H1 (cell line): ENCODE results near the gene PPP2R2B. TPM values are rescaled to one million over a fixed set of nuclear protein-coding genes. Genes with fewer than 3 reads are reported as not detected.

Experiments used
- CTCF ChIA-PET: fragments of 300-600 bp; sonication (Branson Sonifier 250); formaldehyde crosslinking; loops from one replicate; lab custom pipeline; 2021; ENCODE audit not compliant: partially characterized antibody; lab: Charles Lee
- POLR2A ChIA-PET: fragments of 300-600 bp; sonication (Branson Sonifier 250); formaldehyde crosslinking; loops from one replicate; lab custom pipeline; 2021; ENCODE audit warnings: inconsistent platforms; ENCODE audit not compliant: partially characterized antibody; lab: Charles Lee
- DNase-seq, 2 experiments: peaks; one replicate each; pipeline versions ENCODE4 v3.0.0 to v3.0.0-alpha.2; 2010 to 2022; ENCODE audit warnings: low spot score in 2 of 2, low read depth in 1 of 2, mixed read lengths in 1 of 2
- FAIRE-seq: peaks from 2 replicates; lab custom pipeline; 2011; peaks lifted over from hg19 to GRCh38; lab: Jason Lieb, UNC
- H2AFZ ChIP-seq: 2 replicates; pipeline ENCODE4 v1.8.1; 2012; ENCODE audit warnings: low read length, inconsistent platforms
- H2AK5ac ChIP-seq: 2 replicates; pipeline ENCODE4 v1.6.1; 2013; ENCODE audit warnings: low read depth, low read length
- H2BK120ac ChIP-seq: replicated peaks from 2 replicates; pipeline ENCODE3; 2013; ENCODE audit warnings: low read depth, low read length, inconsistent platforms
- H2BK12ac ChIP-seq: 2 replicates; pipeline ENCODE4 v1.6.1; 2013; ENCODE audit warnings: low read depth, low read length
- H2BK15ac ChIP-seq: 2 replicates; pipeline ENCODE4 v1.6.1; 2013; ENCODE audit warnings: low read length
- H2BK20ac ChIP-seq: 2 replicates; pipeline ENCODE4 v1.6.1; 2013; ENCODE audit warnings: low read length
- H2BK5ac ChIP-seq: 2 replicates; pipeline ENCODE4 v1.6.1; 2013; ENCODE audit warnings: low read depth, low read length
- H3K14ac ChIP-seq: 2 replicates; pipeline ENCODE4 v1.6.1; 2013; ENCODE audit warnings: inconsistent platforms; ENCODE audit not compliant: insufficient read length
- H3K18ac ChIP-seq: 2 replicates; pipeline ENCODE4 v1.6.1; 2013; ENCODE audit warnings: low read length; ENCODE audit errors: extremely low read depth
- H3K23ac ChIP-seq: 2 replicates; pipeline ENCODE4 v1.6.1; 2013; ENCODE audit warnings: inconsistent platforms; ENCODE audit not compliant: insufficient read length
- H3K23me2 ChIP-seq: 2 replicates; pipeline ENCODE4 v1.6.1; 2013; ENCODE audit warnings: low read depth, low read length
- H3K27ac ChIP-seq: 2 replicates; pipeline ENCODE4 v1.6.1; 2011; ENCODE audit warnings: low read depth, low read length, inconsistent platforms
- H3K27me3 ChIP-seq, 4 experiments: replicated peaks in 1 of 4; 1 replicate in 1 of 4; 2 replicates in 3 of 4; pipeline versions ENCODE4 v1.6.1 to v1.8.1; 2011 to 2013; ENCODE audit warnings: low read length in 3 of 4, mild to moderate bottlenecking in 3 of 4, inconsistent platforms in 2 of 4, mixed read lengths in 2 of 4, moderate library complexity in 1 of 4; ENCODE audit not compliant: control insufficient read depth in 3 of 4, insufficient read depth in 3 of 4; ENCODE audit errors: extremely low read depth in 1 of 4
- H3K36me3 ChIP-seq, 4 experiments: 2 replicates each; pipeline versions ENCODE4 v1.6.1 to v1.8.1; 2011 to 2013; ENCODE audit warnings: mild to moderate bottlenecking in 4 of 4, low read length in 3 of 4, moderate library complexity in 2 of 4, control low read depth in 1 of 4, inconsistent platforms in 1 of 4; ENCODE audit not compliant: insufficient read depth in 4 of 4, control insufficient read depth in 2 of 4
- H3K4ac ChIP-seq: replicated peaks from 2 replicates; pipeline ENCODE3; 2013; ENCODE audit warnings: low read length, low read depth, mixed read lengths, inconsistent platforms; ENCODE audit not compliant: insufficient read length
- H3K4me1 ChIP-seq, 4 experiments: replicated peaks in 1 of 4; 1 replicate in 1 of 4; 2 replicates in 3 of 4; pipeline versions ENCODE4 v1.6.1 to v1.8.1; 2011 to 2013; ENCODE audit warnings: low read length in 3 of 4, inconsistent platforms in 2 of 4, mixed read lengths in 1 of 4; ENCODE audit not compliant: insufficient read depth in 4 of 4, control insufficient read depth in 3 of 4
- H3K4me2 ChIP-seq, 2 experiments: 2 replicates each; pipeline versions ENCODE4 v1.6.1 to v1.8.1; 2011 to 2013; ENCODE audit warnings: low read depth in 2 of 2, low read length in 2 of 2, control low read depth in 1 of 2, inconsistent platforms in 1 of 2, mild to moderate bottlenecking in 1 of 2; ENCODE audit not compliant: insufficient read depth in 1 of 2
- H3K4me3 ChIP-seq, 4 experiments: fragments of 200-600, 300-600 bp in 1 of 4; sonication (generic), shearing (Covaris generic), sonication (Bioruptor Twin) in 1 of 4; 2 replicates each; pipeline versions ENCODE4 v1.5.1 to v1.8.1; 2011 to 2016; ENCODE audit warnings: low read length in 4 of 4, low read depth in 3 of 4, control low read depth in 2 of 4, inconsistent platforms in 2 of 4, mild to moderate bottlenecking in 2 of 4, mixed read lengths in 1 of 4, moderate library complexity in 1 of 4; ENCODE audit not compliant: insufficient read depth in 2 of 4; ENCODE audit errors: extremely low read depth in 1 of 4
- H3K56ac ChIP-seq: replicated peaks from 2 replicates; pipeline ENCODE3; 2013; ENCODE audit warnings: low read depth, mild to moderate bottlenecking, mixed read lengths, low read length, inconsistent platforms; ENCODE audit not compliant: insufficient read length
- H3K79me1 ChIP-seq: 2 replicates; pipeline ENCODE4 v1.6.1; 2013; ENCODE audit warnings: low read depth, low read length, control low read depth
- H3K79me2 ChIP-seq, 2 experiments: 2 replicates each; pipeline versions ENCODE4 v1.6.1 to v1.8.1; 2012 to 2013; ENCODE audit warnings: low read length in 2 of 2, mild to moderate bottlenecking in 2 of 2, inconsistent platforms in 1 of 2; ENCODE audit not compliant: insufficient read depth in 2 of 2, control insufficient read depth in 1 of 2
- H3K9ac ChIP-seq, 4 experiments: replicated peaks in 1 of 4; 1 replicate in 1 of 4; 2 replicates in 3 of 4; pipeline versions ENCODE4 v1.6.1 to v1.8.1; 2011 to 2013; ENCODE audit warnings: low read depth in 3 of 4, low read length in 3 of 4, control low read depth in 2 of 4, mild to moderate bottlenecking in 2 of 4, moderate library complexity in 2 of 4, inconsistent platforms in 1 of 4; ENCODE audit errors: extremely low read depth in 1 of 4
- H3K9me3 ChIP-seq, 2 experiments: 2 replicates each; pipeline versions ENCODE4 v1.6.1 to v1.8.1; 2012 to 2013; ENCODE audit warnings: mild to moderate bottlenecking in 2 of 2, moderate library complexity in 2 of 2, control low read depth in 1 of 2, inconsistent platforms in 1 of 2, low read depth in 1 of 2, low read length in 1 of 2, mixed read lengths in 1 of 2; ENCODE audit not compliant: insufficient read depth in 2 of 2
- H4K20me1 ChIP-seq, 2 experiments: replicated peaks in 1 of 2; 2 replicates each; pipeline versions ENCODE3 to v1.8.1; 2011 to 2013; ENCODE audit warnings: inconsistent platforms in 2 of 2, low read length in 2 of 2, mild to moderate bottlenecking in 1 of 2; ENCODE audit not compliant: insufficient read depth in 2 of 2, control insufficient read depth in 1 of 2
- H4K5ac ChIP-seq: 2 replicates; pipeline ENCODE4 v1.6.1; 2013; ENCODE audit warnings: low read length, low read depth, mixed read lengths, inconsistent platforms; ENCODE audit not compliant: insufficient read length
- H4K8ac ChIP-seq: 2 replicates; pipeline ENCODE4 v1.8.0; 2013; ENCODE audit warnings: mild to moderate bottlenecking, moderate library complexity, low read length, inconsistent platforms; ENCODE audit not compliant: insufficient read depth; ENCODE audit errors: extremely low read depth
- H4K91ac ChIP-seq: replicated peaks from 2 replicates; pipeline ENCODE3; 2013; ENCODE audit warnings: low read length, mixed read lengths, inconsistent platforms; ENCODE audit not compliant: insufficient read length
- CHD1 ChIP-seq: IDR thresholded peaks from 2 replicates; pipeline ENCODE4 v1.6.1; 2012; ENCODE audit warnings: low read depth, low read length, improper control_type of control experiment
- EGR1 ChIP-seq: IDR thresholded peaks from 2 replicates; pipeline ENCODE4 v1.6.1; 2011; ENCODE audit warnings: low read depth, low read length, borderline replicate concordance
- EZH2 ChIP-seq: fragments of 200-600 bp; sonication (generic); IDR thresholded peaks from 2 replicates; pipeline ENCODE4 v1.7.1; 2012; ENCODE audit warnings: low read depth, mild to moderate bottlenecking, moderate library complexity, low read length, inconsistent platforms; ENCODE audit not compliant: severe bottlenecking
- GABPA ChIP-seq: IDR thresholded peaks from 2 replicates; pipeline ENCODE4 v1.6.1; 2011; ENCODE audit warnings: mild to moderate bottlenecking, low read length, moderate library complexity, borderline replicate concordance; ENCODE audit not compliant: insufficient read depth
- HDAC2 ChIP-seq, 2 experiments: fragments of 300-600 bp in 1 of 2; sonication (generic) in 1 of 2; IDR thresholded peaks; 2 replicates each; pipeline ENCODE4 v1.6.1; 2011 to 2012; ENCODE audit warnings: low read depth in 2 of 2, low read length in 2 of 2, mild to moderate bottlenecking in 2 of 2, moderate library complexity in 2 of 2, borderline replicate concordance in 1 of 2, inconsistent platforms in 1 of 2
- NANOG ChIP-seq: IDR thresholded peaks from 2 replicates; pipeline ENCODE4 v1.6.1; 2011; ENCODE audit warnings: low read length, low read depth, mild to moderate bottlenecking, inconsistent platforms; ENCODE audit not compliant: insufficient read depth, poor library complexity, severe bottlenecking
- RAD21 ChIP-seq, 2 experiments: IDR thresholded peaks in 1 of 2; conservative IDR thresholded peaks in 1 of 2; 2 replicates each; pipeline ENCODE4 v1.6.1; 2011; ENCODE audit warnings: low read depth in 2 of 2, low read length in 2 of 2, improper control_type of control experiment in 1 of 2, inconsistent platforms in 1 of 2, mild to moderate bottlenecking in 1 of 2, moderate library complexity in 1 of 2
- RNF2 ChIP-seq: fragments of 200-900, 300-1000 bp; sonication (generic); IDR thresholded peaks from 2 replicates; pipeline ENCODE4 v1.7.1; 2016; ENCODE audit warnings: borderline replicate concordance, low read depth, mild to moderate bottlenecking, antibody characterized with exemption, low read length; ENCODE audit not compliant: poor library complexity, severe bottlenecking; ENCODE audit errors: missing control alignments
- SIN3A ChIP-seq, 2 experiments: IDR thresholded peaks in 1 of 2; conservative IDR thresholded peaks in 1 of 2; 2 replicates each; pipeline ENCODE4 v1.6.1; 2011 to 2012; ENCODE audit warnings: low read length in 2 of 2, improper control_type of control experiment in 1 of 2, low read depth in 1 of 2, mild to moderate bottlenecking in 1 of 2
- SRF ChIP-seq: IDR thresholded peaks from 2 replicates; pipeline ENCODE4 v1.6.1; 2011; ENCODE audit warnings: mild to moderate bottlenecking, low read depth, low read length, moderate library complexity
- TCF12 ChIP-seq: IDR thresholded peaks from 2 replicates; pipeline ENCODE4 v1.6.1; 2011; ENCODE audit warnings: low read depth, mild to moderate bottlenecking, low read length
- WGBS, 2 experiments: shearing (Covaris generic) in 1 of 2; methylation state at CpG; one replicate each; pipeline versions ENCODE4 v1.1.6 to v1.1.7; 2013 to 2015; ENCODE audit warnings: low lambda C conversion rate in 2 of 2, mixed read lengths in 2 of 2, inconsistent platforms in 1 of 2, low coverage in 1 of 2, missing lambda C conversion rate in 1 of 2; ENCODE audit not compliant: insufficient replicate concordance in 2 of 2, insufficient coverage in 1 of 2, insufficient read length in 1 of 2; ENCODE audit errors: extremely low coverage in 1 of 2, missing lambda C conversion rate in 1 of 2; 5-methylcytosine and 5-hydroxymethylcytosine counted together
- polyA plus RNA-seq, 7 experiments: library from polyadenylated mRNA; depleted of rRNA in 3 of 7; stranded (reverse) in 5 of 7; unstranded in 2 of 7; fragments of >200 nt in 5 of 7; fragments of 200-250 nt in 2 of 7; gene quantifications; 1 replicate in 5 of 7; 2 replicates in 1 of 7; 4 replicates in 1 of 7; pipeline versions ENCODE4 v1.2.1 to v1.2.3, GENCODE V29; 2011 to 2013; ENCODE audit warnings: missing spikeins in 2 of 7, mixed read lengths in 2 of 7
- total RNA-seq: library from RNA; stranded (reverse); fragmentation: NEBNext Ultra II Directional; extraction: Animal tissue kit (Norgen Biotek cat#: 25700); gene quantifications from 2 replicates; pipeline ENCODE4 v1.2.1, GENCODE V29; 2021

The PPP2R2B gene
- total and polyA plus RNA-seq, 2 of the 8 experiments (the other 6 are each of a cell fraction or from before 2014, with no cell fraction given), result 21.1 to 37.1 TPM

DNA sequence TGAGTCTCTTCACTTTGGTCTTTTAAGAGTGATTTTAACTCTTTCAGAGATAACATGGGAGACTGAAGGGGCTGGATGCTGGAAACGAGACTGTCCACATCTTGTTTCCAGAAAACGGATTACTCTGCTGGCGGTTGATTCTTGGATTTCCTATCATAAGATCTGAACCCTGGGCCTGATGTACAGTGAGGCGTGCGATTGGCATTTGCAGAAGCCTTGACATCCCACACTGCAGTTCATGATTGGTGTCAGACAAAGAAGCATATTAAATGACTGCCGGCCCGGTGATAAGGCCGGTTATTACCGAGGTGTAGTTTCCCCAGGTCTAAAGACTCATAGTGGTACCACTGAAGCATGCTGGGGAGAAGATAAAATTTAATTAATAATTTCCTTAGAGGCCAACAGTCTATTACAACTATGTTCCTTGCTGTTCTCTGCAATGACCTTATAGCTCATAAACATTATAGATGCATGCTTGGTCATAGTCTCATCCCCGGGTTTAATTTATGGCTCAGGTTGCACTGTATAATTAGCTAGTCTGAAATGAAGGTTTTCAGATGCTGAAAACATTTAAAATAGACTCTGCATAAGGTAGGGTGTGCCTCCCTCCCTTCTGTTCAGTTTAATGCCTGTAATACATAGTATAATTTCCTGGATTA lies 99.2 kb downstream of the PPP2R2B start:
- ChIA-PET CTCF (interaction anchor here (1.0 to 1.9 kb wide), 3 partner anchors 127 to 410 kb away, joined by 3 to 4 read pairs (median 3); no protein-coding TSS in a partner anchor), POLR2A (no interaction called here)
- Histone ChIP-seq H3K4me1 (peaks cover 0 to 2% (median 0%) of the 10 kb centered on the region in 4 experiments; a peak in 1 of 7 replicates), H2AK5ac (no peak overlapping the region), H3K23me2 (no peaks in the 10 kb centered on the region), H2BK12ac (no peak overlapping the region), H3K56ac (no peak overlapping the region), H4K8ac (no peak overlapping the region), H4K5ac (no peak overlapping the region), H2AFZ (no peak overlapping the region), H3K4ac (no peak overlapping the region), H2BK20ac (no peak overlapping the region), H3K18ac (no peak overlapping the region), H2BK5ac (no peak overlapping the region), H3K36me3 (no peaks in the 10 kb centered on the region), H4K20me1 (no peaks in the 10 kb centered on the region), H3K27me3 (no peaks in the 10 kb centered on the region), H4K91ac (no peak overlapping the region), H3K79me1 (no peaks in the 10 kb centered on the region; the same call in 1 of the 2 replicates), H3K23ac (no peak overlapping the region), H2BK15ac (no peak overlapping the region), H3K4me3 (no peak overlapping the region), H3K9me3 (peaks cover 0 to 5% of the 10 kb centered on the region in 2 experiments; a peak in 1 of 4 replicates), H3K9ac (no peak overlapping the region), H3K27ac (no peak overlapping the region), H3K14ac (no peak overlapping the region), H2BK120ac (no peak overlapping the region), H3K79me2 (no peaks in the 10 kb centered on the region), H3K4me2 (no peak overlapping the region)
- DNase-seq (no peak), FAIRE-seq (no peak)
- WGBS, 2 experiments, result 91% methylated on average over 10 of the region's 10 CpGs; no CpG with 5 or more reads in 1 of the 2 experiments
- TF ChIP-seq RAD21 (IDR thresholded peaks at IDR 0.05 in 1 of 2, conservative IDR thresholded peaks at IDR 0.05 in 1 of 2; ENCODE audit: low read depth in 2 of 2, low read length in 2 of 2) (no peak), NANOG (no peak), EZH2 (no peak), EGR1 (no peak), RNF2 (no peak), GABPA (no peak), HDAC2 (IDR thresholded peaks at IDR 0.05; ENCODE audit: borderline replicate concordance in 1 of 2, low read depth in 2 of 2, low read length in 2 of 2) (no peak), TCF12 (no peak), SIN3A (conservative IDR thresholded peaks at IDR 0.05 in 1 of 2, IDR thresholded peaks at IDR 0.05 in 1 of 2; ENCODE audit: low read depth in 1 of 2, low read length in 2 of 2) (no peak), SRF (no peak), CHD1 (no peak)
